PC-3 (cell line): ENCODE results near the gene SF3A2. TPM values are rescaled to one million over a fixed set of nuclear protein-coding genes. Genes with fewer than 3 reads are reported as not detected.

Source experiments
- ATAC-seq: fragments of 200-7000 bp; cut with Tn5 transposase; 2 replicates; pipeline ENCODE4 v1.9.1; 2020; ENCODE audit warnings: mild to moderate bottlenecking, moderate library complexity
- BruUV-seq: library from RNA; stranded (reverse); fragments of 400-500 nt; replicated peaks from 2 replicates; lab custom pipeline; 2021; lab: Mats Ljungman, UMichigan
- CTCF ChIA-PET: fragments of 300-600 bp; sonication (Branson Sonifier 250); formaldehyde crosslinking; loops from one replicate; lab custom pipeline; 2022; ENCODE audit warnings: antibody characterized with exemption; lab: Charles Lee
- POLR2A ChIA-PET: fragments of 300-600 bp; sonication (Branson Sonifier 250); formaldehyde crosslinking; loops from one replicate; lab custom pipeline; 2022; ENCODE audit warnings: antibody characterized with exemption; ENCODE audit not compliant: unreplicated experiment; lab: Charles Lee
- DNase-seq: peaks from one replicate; pipeline ENCODE4 v3.0.0-alpha.2; 2015
- H2AFZ ChIP-seq: fragments of 300-600 bp; sonication (generic); 2 replicates; pipeline ENCODE4 v1.6.0; 2016; ENCODE audit warnings: antibody characterized with exemption, low read length
- H3F3A ChIP-seq: fragments of 300-600 bp; sonication (generic); one replicate; pipeline ENCODE4 v1.6.0; 2017; ENCODE audit warnings: antibody characterized with exemption, low read length, control low read depth, mild to moderate bottlenecking; ENCODE audit not compliant: unreplicated experiment
- H3K27ac ChIP-seq: fragments of 300-600 bp; sonication (generic); 2 replicates; pipeline ENCODE4 v1.5.1; 2016; ENCODE audit warnings: mild to moderate bottlenecking, low read length
- H3K27me3 ChIP-seq: fragments of 300-600 bp; sonication (generic); 2 replicates; pipeline ENCODE4 v1.6.1; 2016; ENCODE audit warnings: low read length, mixed read lengths
- H3K36me3 ChIP-seq: fragments of 300-600 bp; sonication (generic); 2 replicates; pipeline ENCODE4 v1.6.1; 2016; ENCODE audit warnings: low read depth, mixed run types, low read length, mixed read lengths
- H3K4me1 ChIP-seq: fragments of 300-600 bp; sonication (generic); 2 replicates; pipeline ENCODE4 v1.5.1; 2016; ENCODE audit warnings: low read length; ENCODE audit not compliant: insufficient read depth
- H3K4me2 ChIP-seq: fragments of 300-600 bp; sonication (generic); 2 replicates; pipeline ENCODE4 v1.6.0; 2016; ENCODE audit warnings: low read length
- H3K4me3 ChIP-seq: fragments of 300-600 bp; sonication (generic); 2 replicates; pipeline ENCODE4 v1.5.1; 2016; ENCODE audit warnings: mild to moderate bottlenecking, low read length, mixed read lengths
- H3K79me2 ChIP-seq: fragments of 300-600 bp; sonication (generic); 2 replicates; pipeline ENCODE4 v1.6.1; 2017; ENCODE audit warnings: low read length, mixed read lengths
- H3K9ac ChIP-seq: fragments of 300-600 bp; sonication (generic); 2 replicates; pipeline ENCODE4 v1.6.0; 2016; ENCODE audit warnings: mild to moderate bottlenecking, low read length
- H3K9me2 ChIP-seq: fragments of 300-600 bp; sonication (generic); replicated peaks from 2 replicates; pipeline ENCODE4 v1.6.1; 2016; ENCODE audit warnings: mixed run types, low read length, mixed read lengths
- H3K9me3 ChIP-seq: fragments of 300-600 bp; sonication (generic); 2 replicates; pipeline ENCODE4 v1.6.1; 2016; ENCODE audit warnings: low read length, mixed read lengths
- H4K20me1 ChIP-seq: fragments of 300-600 bp; sonication (generic); 2 replicates; pipeline ENCODE4 v1.6.1; 2016; ENCODE audit warnings: low read length, mixed read lengths
- CTCF ChIP-seq: fragments of 300-600 bp; sonication (generic); conservative IDR thresholded peaks from 2 replicates; pipeline ENCODE4 v1.5.1; 2017; ENCODE audit warnings: antibody characterized with exemption, low read depth, mild to moderate bottlenecking, low read length
- EZH2 ChIP-seq: fragments of 300-600 bp; sonication (generic); IDR thresholded peaks from one replicate; pipeline ENCODE4 v1.6.1; 2017; ENCODE audit warnings: antibody characterized with exemption, mild to moderate bottlenecking, low read length; ENCODE audit not compliant: unreplicated experiment
- EZH2phosphoT487 ChIP-seq: fragments of 300-600 bp; sonication (generic); IDR thresholded peaks from 2 replicates; pipeline ENCODE4 v1.6.1; 2018; ENCODE audit warnings: mild to moderate bottlenecking, antibody characterized with exemption, low read length, borderline replicate concordance
- intact Hi-C: fragments of 100-400 bp; cut with micrococcal nuclease; formaldehyde crosslinking; loops from 2 replicates; pipeline ENCODE4 v1.9.0; 2023
- total RNA-seq: library from RNA; depleted of rRNA; stranded (reverse); fragments of >200 nt; gene quantifications from 2 replicates; pipeline ENCODE4 v1.2.3, GENCODE V29; 2014

The SF3A2 gene
- total RNA-seq, 1 experiment from 2014 or later = 55.5 TPM

DNA sequence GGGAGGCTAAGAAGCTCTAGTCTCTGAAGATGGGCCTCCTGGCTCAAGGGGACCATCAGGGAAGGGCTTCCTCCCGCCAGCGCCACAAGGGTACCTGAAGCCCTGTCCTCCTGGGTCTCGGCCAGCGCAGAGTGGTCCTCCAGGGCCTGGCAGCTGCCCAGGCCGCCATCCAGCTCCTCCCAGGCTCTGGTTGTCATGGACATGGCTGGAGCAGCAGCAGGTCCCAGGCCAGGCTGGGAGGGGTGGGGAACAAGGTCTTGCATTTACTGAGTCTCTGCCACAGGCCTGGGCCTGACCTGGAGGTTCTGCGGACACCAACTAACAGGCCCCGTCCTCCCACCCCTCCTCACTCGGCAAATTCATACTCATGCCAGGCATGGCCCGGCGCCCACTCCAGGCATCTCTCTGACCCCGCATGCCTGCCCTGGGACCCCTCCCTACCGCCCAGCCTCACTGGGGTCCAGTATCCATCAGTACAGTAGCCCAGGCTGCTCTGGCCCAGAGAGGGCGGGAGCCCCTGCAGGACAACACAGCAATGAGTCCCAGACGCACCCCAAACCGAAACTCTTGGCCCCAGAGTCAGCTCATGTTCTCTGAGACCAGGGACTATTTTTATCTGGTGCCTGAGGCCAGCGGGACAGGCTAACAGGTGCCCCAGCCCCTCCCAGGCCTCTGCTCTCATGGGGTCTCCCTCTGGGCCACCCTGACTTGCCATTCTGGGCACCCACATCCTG is 18.7 kb downstream of the SF3A2 start:
- BruUV-seq = no TSS peak
- no peak for ATAC-seq
- Histone ChIP-seq H3K4me2 (no peak overlapping the region), H3K9me3 (no peaks in the 10 kb centered on the region), H3K79me2 (no peaks in the 10 kb centered on the region), H3K9ac (no peak overlapping the region), H3K36me3 (no peaks in the 10 kb centered on the region), H3K4me1 (peaks cover 4% of the 10 kb centered on the region; the same call in 1 of the 2 replicates), H4K20me1 (no peaks in the 10 kb centered on the region), H3K27ac (no peak overlapping the region), H3K27me3 (no peaks in the 10 kb centered on the region), H3K9me2 (no peaks in the 10 kb centered on the region), H2AFZ (no peak overlapping the region), H3K4me3 (no peak overlapping the region), H3F3A (no peaks in the 10 kb centered on the region)
- no peak for TF ChIP-seq EZH2
- no peak for TF ChIP-seq EZH2phosphoT487
- no peak for TF ChIP-seq CTCF
- intact Hi-C loops = no loop called here
- CTCF ChIA-PET = no interaction called here
- no peak for DNase-seq
- POLR2A ChIA-PET = no interaction called here

GRCh38 chr19:2255982-2256685 is 19.5 kb downstream of the SF3A2 start, which contains the start of gene JSRP1:
TSS of gene JSRP1 (minus strand) at chr19:2256417. CDS start at chr19:2255314, 1,103 bp downstream.
- Histone ChIP-seq H3K27me3 (no peaks in the 10 kb centered on the region), H3K4me1 (peaks cover 4% of the 10 kb centered on the region; the same call in 1 of the 2 replicates), H2AFZ (no peak within 1 kb of the TSS), H3K4me3 (no peak within 1 kb of the TSS), H3K79me2 (no peaks in the 10 kb centered on the region), H4K20me1 (no peaks in the 10 kb centered on the region), H3K9ac (no peak within 1 kb of the TSS), H3K9me2 (no peaks in the 10 kb centered on the region), H3F3A (no peaks in the 10 kb centered on the region), H3K27ac (no peak within 1 kb of the TSS), H3K9me3 (no peaks in the 10 kb centered on the region), H3K36me3 (no peaks in the 10 kb centered on the region), H3K4me2 (no peak within 1 kb of the TSS)
- TF ChIP-seq CTCF (no peak), EZH2phosphoT487 (no peak), EZH2 (no peak)
- ATAC-seq = no peak
- intact Hi-C loops = no loop called here
- POLR2A ChIA-PET = no interaction called here
- no TSS peak for BruUV-seq
- DNase-seq = no peak
- CTCF ChIA-PET = no interaction called here
